GM13977 (cell line): ENCODE results near the gene PSKH1.

Experiments used
- DNase-seq: peaks from one replicate; pipeline ENCODE4 v3.0.0; 2012; ENCODE audit warnings: low spot score
- CTCF ChIP-seq: IDR thresholded peaks from 2 replicates; pipeline ENCODE4 v1.5.1; 2012; ENCODE audit warnings: mild to moderate bottlenecking, control low read depth; ENCODE audit not compliant: insufficient read depth; ENCODE audit errors: extremely low read depth, missing control alignments
- in situ Hi-C: fragments of 300-500 bp; cut with MboI; formaldehyde crosslinking; loops from one replicate; pipeline ENCODE4 v1.12.0; 2022; ENCODE audit warnings: low sequenced_read_pairs, low pct_unique_long_range_greater_than_20kb, mixed read lengths, inconsistent platforms; ENCODE audit not compliant: unreplicated experiment

The PSKH1 gene

DNA sequence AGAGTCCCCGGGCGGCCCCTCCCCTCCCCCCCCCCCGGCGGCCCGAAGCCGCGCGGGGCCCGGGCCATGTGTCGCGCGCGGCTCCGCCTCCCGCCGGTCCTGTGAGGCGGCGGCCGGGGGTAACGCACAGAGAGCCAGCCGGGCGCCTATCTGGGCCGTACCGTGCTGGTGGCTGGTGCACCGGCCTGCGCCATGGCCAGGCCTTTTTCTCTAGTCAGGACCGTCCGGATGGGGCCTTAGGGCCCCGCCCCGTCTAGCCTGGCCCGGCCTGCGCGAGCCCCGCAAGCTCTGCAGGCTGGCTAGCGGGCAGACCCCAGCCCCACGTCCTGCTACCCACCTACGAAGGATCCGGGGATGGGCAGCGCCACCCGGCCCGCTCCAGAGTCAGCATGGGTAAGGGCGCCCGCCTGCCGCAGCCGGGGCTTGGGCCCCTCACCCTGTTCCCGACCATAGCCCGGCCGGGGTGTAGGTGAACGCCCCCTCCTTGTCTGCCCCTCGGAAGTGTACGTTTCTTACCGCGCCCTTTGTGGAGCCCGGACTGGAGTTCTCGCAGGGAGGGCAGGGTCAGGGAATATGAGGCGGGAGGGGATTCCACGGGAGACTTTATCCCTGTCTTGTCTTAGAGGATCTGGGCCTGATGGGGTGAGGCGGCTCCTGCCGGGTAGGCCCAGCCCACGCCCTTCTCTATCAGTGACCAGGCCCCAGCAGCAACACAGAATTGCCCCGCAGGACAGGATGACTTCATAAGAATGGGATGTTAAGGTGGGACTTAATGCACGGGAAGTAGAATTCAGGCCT is 45.8 kb upstream of the PSKH1 start, which contains the start of gene CENPT:
CENPT (minus strand) TSS at position 630 of the 798 bp plus-strand sequence. CDS start 13,834 bp downstream, outside the sequence.
- TF ChIP-seq CTCF: no peak
- DNase-seq: peak; percentile 86
- in situ Hi-C loops: no loop called here

- no peak for DNase-seq
- in situ Hi-C loops: no loop called here
- no peak for TF ChIP-seq CTCF
Measured at GRCh38 chr16:67848118-67848517, 44.9 kb upstream of the PSKH1 start.

DNA sequence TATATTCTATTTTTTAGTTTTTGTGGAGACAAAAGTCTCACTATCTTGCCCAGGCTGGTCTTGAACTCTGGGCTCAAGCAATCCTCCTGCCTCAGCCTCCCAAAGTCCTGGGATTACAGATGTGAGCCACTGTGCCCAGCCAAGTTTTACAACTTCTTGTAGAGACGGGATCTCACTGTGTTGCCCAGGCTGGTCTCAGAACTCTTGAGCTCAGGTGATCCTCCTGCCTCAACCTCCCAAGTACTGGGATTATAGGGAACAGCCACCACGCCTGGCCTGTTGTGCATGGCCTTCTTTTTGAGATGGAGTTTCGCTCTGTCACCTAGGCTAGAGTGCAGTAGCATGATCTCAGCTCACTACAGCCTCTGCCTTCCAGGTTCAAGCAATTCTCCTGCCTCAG is 39.4 kb upstream of the PSKH1 start:
- in situ Hi-C loops: no loop called here
- TF ChIP-seq CTCF: no peak
- DNase-seq: no peak

- no peak for DNase-seq
- no peak for TF ChIP-seq CTCF
- in situ Hi-C loops: no loop called here
Measured at GRCh38 chr16:67855789-67856188, 37.3 kb upstream of the PSKH1 start.

GRCh38 chr16:67856927-67857546 is 36.0 kb upstream of the PSKH1 start:
- in situ Hi-C loops: no loop called here
- no peak for DNase-seq
- TF ChIP-seq CTCF: no peak

DNA sequence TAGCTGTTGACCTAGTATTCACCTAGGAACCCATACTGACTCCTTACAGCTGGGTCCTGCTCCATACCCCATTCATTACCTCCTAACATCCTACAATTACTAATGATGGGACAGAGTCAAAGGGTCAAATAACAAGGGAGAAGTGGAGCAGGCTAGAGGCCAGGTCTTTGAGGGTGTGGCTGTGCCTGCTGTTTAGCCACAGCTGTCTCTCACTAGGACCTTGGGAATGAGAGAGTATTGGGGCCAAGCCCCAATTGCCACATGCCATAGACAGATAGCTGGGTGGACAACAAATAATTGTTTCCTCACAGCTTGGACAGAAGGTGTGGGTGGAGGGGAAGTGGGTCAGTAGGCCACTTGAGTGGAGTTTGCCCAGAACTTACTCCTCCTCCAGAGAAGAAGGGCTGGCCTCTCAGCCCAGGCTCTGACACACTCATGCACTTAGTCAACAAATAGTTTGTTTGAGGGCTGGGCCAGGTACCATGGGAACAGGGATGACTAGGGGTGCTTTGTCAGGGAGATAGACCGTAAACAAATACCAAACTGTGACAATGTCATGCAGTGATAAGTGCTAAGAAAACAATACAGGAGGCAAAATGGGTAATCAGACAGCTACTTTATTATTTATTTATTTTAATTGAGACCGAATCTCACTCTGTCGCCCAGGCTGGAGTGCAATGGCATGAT is 35.4 kb upstream of the PSKH1 start:
- no peak for DNase-seq
- in situ Hi-C loops: no loop called here
- TF ChIP-seq CTCF: no peak
